Transverse colon (tissue), 4 donors: ENCODE measurements around the gene KPNA2. TPM values are rescaled to one million over a fixed set of nuclear protein-coding genes. Genes with fewer than 3 reads are reported as not detected.

Experiments
- DNase-seq: peaks from one replicate; pipeline ENCODE4 v3.0.0-alpha.2; 2019
- H3K27ac ChIP-seq, 4 donors: fragments of 200-600 bp; sonication (generic); 2 replicates each; pipeline ENCODE4 v1.5.1; 2016 to 2018; ENCODE audit warnings: inconsistent platforms in 4 of 4
- H3K27me3 ChIP-seq: fragments of 200-600 bp; sonication (generic); 2 replicates; pipeline ENCODE4 v1.5.1; 2017; ENCODE audit warnings: inconsistent platforms
- H3K36me3 ChIP-seq, 4 donors: fragments of 200-600 bp; sonication (generic); 2 replicates each; pipeline ENCODE4 v1.5.1; 2017 to 2019; ENCODE audit warnings: inconsistent platforms in 4 of 4
- H3K4me1 ChIP-seq, 4 donors: fragments of 200-600 bp; sonication (generic); 2 replicates each; pipeline ENCODE4 v1.5.1; 2017 to 2020; ENCODE audit warnings: inconsistent platforms in 4 of 4
- H3K4me3 ChIP-seq, 4 donors: fragments of 200-600 bp; sonication (generic); 1 replicate in 1 of 4; 2 replicates in 3 of 4; pipeline versions ENCODE4 v1.5.1 to v1.6.1; 2017 to 2019; ENCODE audit warnings: inconsistent platforms in 4 of 4
- H3K9me3 ChIP-seq, 2 donors: fragments of 200-600 bp; sonication (generic); 2 replicates each; pipeline ENCODE4 v1.5.1; 2017 to 2019; ENCODE audit warnings: inconsistent platforms in 2 of 2
- CTCF ChIP-seq, 5 experiments: fragments of 200-600 bp in 3 of 5; fragments of 450-650 bp in 2 of 5; sonication (generic) in 3 of 5; IDR thresholded peaks; 1 replicate in 2 of 5; 2 replicates in 3 of 5; pipeline ENCODE4 v1.5.1; 2016 to 2017; ENCODE audit warnings: antibody characterized with exemption in 5 of 5, inconsistent platforms in 3 of 5, mild to moderate bottlenecking in 2 of 5, moderate library complexity in 1 of 5
- EP300 ChIP-seq: sonication (generic); formaldehyde crosslinking; IDR thresholded peaks from one replicate; pipeline ENCODE4 v1.6.1; 2017; ENCODE audit warnings: antibody characterized with exemption, low read depth
- POLR2A ChIP-seq: fragments of 450-650 bp; IDR thresholded peaks from one replicate; pipeline ENCODE4 v1.6.1; 2016; ENCODE audit warnings: antibody characterized with exemption, mild to moderate bottlenecking, moderate library complexity
- POLR2AphosphoS5 ChIP-seq, 3 donors: sonication (generic); formaldehyde crosslinking; IDR thresholded peaks; one replicate each; pipeline ENCODE4 v1.6.1; 2016; ENCODE audit warnings: antibody characterized with exemption in 3 of 3
- WGBS, 2 donors: methylation state at CpG; one replicate each; pipeline ENCODE4 v1.1.5; 2018; ENCODE audit warnings: low coverage in 1 of 2; 5-methylcytosine and 5-hydroxymethylcytosine counted together
- in situ Hi-C, 4 donors: fragments of 200-750 bp; cut with MboI; loops; one replicate each; pipeline versions ENCODE4 v1.15.0 to v1.15.1; 2017; ENCODE audit warnings: low sequenced_read_pairs in 3 of 4, low pct_ligation_motif_present in 1 of 4, low pct_unique_long_range_greater_than_20kb in 1 of 4
- intact Hi-C: fragments of 100-400 bp; cut with DNase I; formaldehyde crosslinking; loops from one replicate; pipeline ENCODE4 v1.15.1; 2023; ENCODE audit warnings: low total_unique reads
- total RNA-seq, 4 donors: library from RNA; depleted of rRNA; stranded (reverse); fragments of >200 nt; gene quantifications; one replicate each; pipeline ENCODE4 v1.1.0, GENCODE V29; 2016

The KPNA2 gene
- total RNA-seq, 4 donors from 2014 or later = 3.4 to 21.5 (median 11.0) TPM

DNA sequence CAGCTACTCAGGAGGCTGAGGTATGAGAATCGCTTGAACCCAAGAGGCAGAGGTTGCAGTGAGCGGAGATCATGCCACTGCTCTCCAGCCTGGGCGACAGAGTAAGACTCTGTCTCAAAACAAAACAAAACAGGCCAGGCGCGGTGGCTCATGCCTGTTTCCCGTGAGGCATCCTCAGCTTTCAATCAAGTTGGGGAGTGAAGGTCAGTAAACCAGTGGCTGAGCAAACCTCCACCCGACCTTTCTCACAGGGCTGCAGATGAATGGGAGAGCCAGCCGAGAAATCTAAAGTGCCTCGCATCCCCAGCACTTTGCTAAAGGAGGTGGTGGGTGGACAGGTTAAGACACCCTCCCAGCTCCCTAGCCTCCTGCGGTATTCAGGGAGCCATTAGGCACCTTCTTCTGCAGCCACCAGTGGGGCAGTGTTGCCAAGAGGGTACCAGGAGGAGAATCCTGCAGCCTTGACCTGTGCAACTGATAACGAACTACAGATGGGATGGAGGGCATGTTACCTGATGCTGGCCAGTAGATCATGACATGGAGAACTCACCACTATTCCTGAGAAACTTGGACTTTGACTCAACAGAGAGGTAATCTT lies 59.0 kb downstream of the KPNA2 start:
- Histone ChIP-seq H3K27ac (no peak overlapping the region), H3K4me3 (no peak overlapping the region), H3K4me1 (peaks cover 0 to 5% (median 0%) of the 10 kb centered on the region in 4 donors), H3K9me3 (no peaks in the 10 kb centered on the region), H3K36me3 (no peaks in the 10 kb centered on the region), H3K27me3 (no peaks in the 10 kb centered on the region)
- DNase-seq = no peak
- no peak for TF ChIP-seq POLR2A
- TF ChIP-seq POLR2AphosphoS5 (IDR thresholded peaks at IDR 0.05) = no peak
- TF ChIP-seq EP300 = no peak
- no peak for TF ChIP-seq CTCF (IDR thresholded peaks at IDR 0.05)
- intact Hi-C loops = no loop called here
- in situ Hi-C loops = no loop called here
- 73 to 91% methylated on average over 2 to 11 of the region's 11 CpGs for WGBS, 2 donors

- 86% methylated on average over 10 of the region's 10 CpGs; no CpG with 5 or more reads in 1 of the 2 donors for WGBS, 2 donors
- no peak overlapping the region for H3K4me3 ChIP-seq
Measured at GRCh38 chr17:68095205-68095811, 59.8 kb downstream of the KPNA2 start.

DNA sequence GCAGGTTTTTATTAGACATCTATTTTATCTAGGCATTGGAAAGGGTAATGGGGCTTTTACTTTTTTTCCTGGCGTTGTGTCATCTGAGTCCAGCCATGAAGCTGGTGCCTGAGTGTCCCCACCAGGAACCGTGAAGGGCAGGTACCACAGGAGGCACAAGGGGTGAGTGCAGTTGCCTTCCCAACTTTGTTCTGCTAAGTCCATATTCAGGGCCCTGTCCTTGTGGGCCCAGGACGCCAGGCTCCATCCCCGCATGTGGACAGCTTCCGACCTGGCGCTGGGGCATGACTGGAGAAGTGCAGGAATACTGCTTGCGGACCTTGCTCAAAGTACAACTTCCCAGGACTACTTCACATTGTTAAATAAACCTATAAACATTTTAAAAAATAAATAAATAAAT lies 60.6 kb downstream of the KPNA2 start:
- intact Hi-C loops (no loop called here), in situ Hi-C loops (no loop called here)
- no peak for DNase-seq
- TF ChIP-seq EP300 (no peak), CTCF (IDR thresholded peaks at IDR 0.05) (no peak)
- 96 to 100% methylated on average over 1 to 7 of the region's 7 CpGs for WGBS, 2 donors
- peaks cover 0 to 3% (median 2%) of the 10 kb centered on the region in 4 donors for H3K4me1 ChIP-seq
- no peaks in the 10 kb centered on the region for H3K9me3 ChIP-seq
- no peak overlapping the region for H3K4me3 ChIP-seq
- H3K36me3 ChIP-seq = no peaks in the 10 kb centered on the region
- H3K27me3 ChIP-seq = no peaks in the 10 kb centered on the region
- no peak overlapping the region for H3K27ac ChIP-seq

More at GRCh38 chr17:68095205-68095811, 59.8 kb downstream of the KPNA2 start:
- intact Hi-C loops (no loop called here), in situ Hi-C loops (no loop called here)
- no peaks in the 10 kb centered on the region for H3K4me1 ChIP-seq
- H3K9me3 ChIP-seq = no peaks in the 10 kb centered on the region
- no peak for DNase-seq
- no peak for TF ChIP-seq POLR2AphosphoS5 (IDR thresholded peaks at IDR 0.05)
- TF ChIP-seq EP300 = no peak
- TF ChIP-seq CTCF (IDR thresholded peaks at IDR 0.05) = no peak
- TF ChIP-seq POLR2A = no peak
- no peaks in the 10 kb centered on the region for H3K36me3 ChIP-seq
- no peak overlapping the region for H3K27ac ChIP-seq
- no peaks in the 10 kb centered on the region for H3K27me3 ChIP-seq

Other genes starting within 250 kb of the KPNA2 start
- gene BPTF, start 210.2 kb upstream of the KPNA2 start, total RNA-seq = 100 to 1,000 TPM in 2 of 4 donors, 10 to 100 TPM in 2; 70.3 to 158 (median 86.7) TPM
- 10 to 100 TPM in 2 of 4 donors, 1 to 10 TPM in 1, under 1 TPM in 1; 0.80 to 19.5 (median 8.1) TPM for gene C17orf58, start 39.3 kb upstream of the KPNA2 start, total RNA-seq
- gene AMZ2, start 212.3 kb downstream of the KPNA2 start, total RNA-seq = 10 to 100 TPM in 3 of 4 donors, not detected in 1; 32.7 to 45.6 (median 32.8) TPM